SU-DHL-6 (cell line): ENCODE data around the gene CACNG4.

Experiments
- H2AFZ ChIP-seq: fragments of 200-600 bp; sonication (generic); 2 replicates; pipeline ENCODE4 v1.6.1; 2014; ENCODE audit warnings: low read depth, mild to moderate bottlenecking, moderate library complexity, mixed read lengths, antibody characterized with exemption, low read length; ENCODE audit not compliant: severe bottlenecking
- H3F3A ChIP-seq: fragments of 200-600 bp; shearing (Covaris generic); 2 replicates; pipeline ENCODE4 v1.6.0; 2016; ENCODE audit warnings: antibody characterized with exemption, mild to moderate bottlenecking; ENCODE audit not compliant: insufficient read depth
- H3K27ac ChIP-seq: fragments of 200-600 bp; sonication (generic); 2 replicates; pipeline ENCODE4 v1.5.1; 2016; ENCODE audit warnings: low read depth, mild to moderate bottlenecking, low read length, moderate library complexity, mixed read lengths
- H3K27me3 ChIP-seq: fragments of 200-600 bp; sonication (generic), shearing (Covaris generic); 2 replicates; pipeline ENCODE4 v1.6.0; 2014; ENCODE audit warnings: mild to moderate bottlenecking, low read length
- H3K36me3 ChIP-seq: fragments of 200-600 bp; sonication (generic); 2 replicates; pipeline ENCODE4 v1.6.1; 2014; ENCODE audit warnings: mild to moderate bottlenecking, low read length, mixed read lengths
- H3K4me2 ChIP-seq: fragments of 300-600, 200-600 bp; shearing (Covaris generic), sonication (generic); 2 replicates; pipeline ENCODE4 v1.6.0; 2014; ENCODE audit warnings: low read length, low read depth, mild to moderate bottlenecking; ENCODE audit not compliant: poor library complexity, severe bottlenecking
- H3K4me3 ChIP-seq: fragments of 200-600 bp; sonication (generic); 2 replicates; pipeline ENCODE4 v1.5.1; 2014; ENCODE audit warnings: antibody characterized with exemption, low read length, mild to moderate bottlenecking, mixed read lengths; ENCODE audit not compliant: insufficient read depth, poor library complexity, severe bottlenecking
- H3K79me2 ChIP-seq: fragments of 200-600 bp; sonication (generic); 2 replicates; pipeline ENCODE4 v1.6.1; 2014; ENCODE audit warnings: mild to moderate bottlenecking, low read length, moderate library complexity; ENCODE audit not compliant: insufficient read depth
- H3K9ac ChIP-seq: fragments of 200-600 bp; sonication (generic); 2 replicates; pipeline ENCODE4 v1.7.0; 2014; ENCODE audit warnings: mild to moderate bottlenecking, low read length
- H3K9me2 ChIP-seq: fragments of 200-600 bp; sonication (generic); replicated peaks from 2 replicates; pipeline ENCODE4 v1.6.1; 2014; ENCODE audit warnings: low read length; ENCODE audit not compliant: insufficient read depth
- H3K9me3 ChIP-seq: fragments of 200-600 bp; sonication (generic); 2 replicates; pipeline ENCODE4 v1.6.1; 2014; ENCODE audit warnings: low read length, mixed read lengths; ENCODE audit not compliant: insufficient read depth
- H4K20me1 ChIP-seq: fragments of 200-600 bp; sonication (generic); 2 replicates; pipeline ENCODE4 v1.6.1; 2014; ENCODE audit warnings: low read depth, mild to moderate bottlenecking, antibody characterized with exemption, low read length, moderate library complexity, mixed read lengths
- EZH2phosphoT487 ChIP-seq: fragments of 200-600 bp; sonication (generic), shearing (Covaris generic); conservative IDR thresholded peaks from 2 replicates; pipeline ENCODE4 v1.6.1; 2018; ENCODE audit warnings: mild to moderate bottlenecking, antibody characterized with exemption, low read length, moderate library complexity, mixed read lengths
- TF ChIP-seq, protein P1 (sequence below): fragments of 200-600 bp; sonication (generic); IDR thresholded peaks from one replicate; pipeline ENCODE4 v1.5.1; 2017; ENCODE audit warnings: antibody characterized with exemption, mild to moderate bottlenecking, low read length, moderate library complexity; ENCODE audit not compliant: insufficient read depth, poor library complexity, severe bottlenecking

Gene CACNG4

DNA sequence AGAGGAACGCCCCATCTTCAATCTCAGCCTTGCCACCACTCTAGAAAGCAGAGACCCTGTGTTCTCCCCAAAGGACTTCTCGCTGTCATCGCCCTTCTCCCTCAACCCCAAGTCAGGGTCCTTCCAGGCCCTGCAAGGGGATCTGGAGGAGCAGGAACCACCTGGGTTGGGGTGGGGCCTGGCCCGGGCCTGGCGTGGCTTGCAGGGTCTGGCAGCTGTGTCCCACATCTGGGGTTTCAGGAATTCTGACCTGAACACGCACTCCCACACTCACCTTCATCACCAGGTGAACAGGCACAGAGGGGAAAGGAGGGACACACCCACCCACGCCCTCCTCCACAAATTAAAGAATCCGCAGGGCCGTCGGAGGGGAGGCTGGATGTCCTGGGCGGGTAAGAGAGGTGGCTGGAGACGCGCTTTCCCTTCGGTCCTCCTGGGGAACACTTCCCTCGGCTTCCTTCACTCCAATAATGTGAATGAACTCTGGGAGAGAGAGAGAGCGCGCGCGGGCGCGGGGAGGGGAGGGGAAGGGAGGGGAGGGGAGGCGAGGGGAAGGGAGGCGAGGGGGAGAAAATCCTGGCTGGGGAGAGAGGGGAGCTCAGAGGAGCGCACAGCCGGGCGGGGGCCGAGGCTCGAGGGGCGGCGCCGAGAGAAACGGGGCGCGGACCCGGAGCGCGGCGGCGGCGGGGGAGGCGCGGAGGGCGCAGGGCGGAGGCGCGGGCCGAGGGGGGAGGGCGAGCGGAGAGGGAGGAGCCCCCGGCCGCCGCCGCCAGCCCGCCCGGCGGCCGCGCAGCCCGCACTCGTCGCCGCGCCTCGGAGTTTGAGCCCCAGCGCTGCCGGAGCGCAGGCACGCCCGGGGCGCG lies at the start of gene CACNG4:
TSS of gene CACNG4 (plus strand) at position 799 of the 863 bp plus-strand sequence. CDS start 205 bp downstream, outside the sequence.
- Histone ChIP-seq H3K27me3 (no peaks in the 10 kb centered on the region), H3K4me3 (no peak within 1 kb of the TSS), H3K9me3 (no peaks in the 10 kb centered on the region), H3K36me3 (no peaks in the 10 kb centered on the region), H3F3A (no peaks in the 10 kb centered on the region), H4K20me1 (no peaks in the 10 kb centered on the region), H3K9ac (no peak within 1 kb of the TSS), H2AFZ (no peak within 1 kb of the TSS), H3K79me2 (no peaks in the 10 kb centered on the region), H3K9me2 (no peaks in the 10 kb centered on the region), H3K4me2 (no peak within 1 kb of the TSS), H3K27ac (no peak within 1 kb of the TSS)
- TF ChIP-seq, protein P1, sequence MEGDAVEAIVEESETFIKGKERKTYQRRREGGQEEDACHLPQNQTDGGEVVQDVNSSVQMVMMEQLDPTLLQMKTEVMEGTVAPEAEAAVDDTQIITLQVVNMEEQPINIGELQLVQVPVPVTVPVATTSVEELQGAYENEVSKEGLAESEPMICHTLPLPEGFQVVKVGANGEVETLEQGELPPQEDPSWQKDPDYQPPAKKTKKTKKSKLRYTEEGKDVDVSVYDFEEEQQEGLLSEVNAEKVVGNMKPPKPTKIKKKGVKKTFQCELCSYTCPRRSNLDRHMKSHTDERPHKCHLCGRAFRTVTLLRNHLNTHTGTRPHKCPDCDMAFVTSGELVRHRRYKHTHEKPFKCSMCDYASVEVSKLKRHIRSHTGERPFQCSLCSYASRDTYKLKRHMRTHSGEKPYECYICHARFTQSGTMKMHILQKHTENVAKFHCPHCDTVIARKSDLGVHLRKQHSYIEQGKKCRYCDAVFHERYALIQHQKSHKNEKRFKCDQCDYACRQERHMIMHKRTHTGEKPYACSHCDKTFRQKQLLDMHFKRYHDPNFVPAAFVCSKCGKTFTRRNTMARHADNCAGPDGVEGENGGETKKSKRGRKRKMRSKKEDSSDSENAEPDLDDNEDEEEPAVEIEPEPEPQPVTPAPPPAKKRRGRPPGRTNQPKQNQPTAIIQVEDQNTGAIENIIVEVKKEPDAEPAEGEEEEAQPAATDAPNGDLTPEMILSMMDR, result no peak
- no peak for TF ChIP-seq EZH2phosphoT487

DNA sequence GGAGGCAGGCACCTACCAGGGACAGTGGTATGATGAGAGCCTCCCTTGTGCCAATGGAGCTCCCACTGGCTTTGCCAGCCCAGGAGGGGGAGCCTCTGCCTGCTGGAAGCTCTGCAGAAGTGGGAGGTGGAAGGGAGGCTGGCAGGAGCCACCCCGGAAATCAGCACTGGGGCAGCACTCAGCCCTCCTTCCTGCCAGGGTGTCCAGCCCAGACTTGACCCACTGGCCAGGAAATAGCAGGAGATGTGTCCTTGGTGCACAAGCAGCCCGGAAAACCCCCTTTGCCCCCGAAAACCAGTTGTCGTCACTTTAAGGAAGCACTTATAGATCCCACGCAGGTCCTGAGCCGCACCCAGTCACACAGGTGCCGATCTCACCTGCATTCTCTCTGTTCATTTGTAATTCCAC lies 49.3 kb upstream of the CACNG4 start:
- Histone ChIP-seq H3K4me3 (no peak overlapping the region), H3K36me3 (no peaks in the 10 kb centered on the region), H3K9me2 (no peaks in the 10 kb centered on the region), H3K4me2 (no peak overlapping the region), H3F3A (no peaks in the 10 kb centered on the region), H2AFZ (no peak overlapping the region), H3K9ac (no peak overlapping the region), H3K27me3 (no peaks in the 10 kb centered on the region), H4K20me1 (no peaks in the 10 kb centered on the region), H3K9me3 (no peaks in the 10 kb centered on the region), H3K27ac (no peak overlapping the region), H3K79me2 (no peaks in the 10 kb centered on the region)
- TF ChIP-seq, protein P1, result no peak
- no peak for TF ChIP-seq EZH2phosphoT487

DNA sequence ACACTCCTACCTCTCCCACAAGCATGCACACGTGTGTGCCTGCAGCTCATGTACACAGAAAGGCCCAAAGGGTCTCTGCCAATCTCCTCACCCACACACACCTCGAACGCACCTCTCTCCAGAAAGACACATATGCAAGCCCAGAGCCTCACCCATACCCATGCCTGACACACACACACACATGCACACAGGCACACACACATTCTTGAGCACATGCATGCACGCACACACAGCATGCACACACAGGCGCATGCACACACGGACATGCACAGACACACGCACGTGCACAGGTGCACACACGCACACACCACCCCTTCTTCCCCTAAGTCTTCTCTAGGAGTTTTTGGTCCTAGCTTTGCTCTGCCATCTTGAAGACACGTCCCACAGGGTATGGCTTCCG lies 48.7 kb upstream of the CACNG4 start:
- Histone ChIP-seq H3K36me3 (no peaks in the 10 kb centered on the region), H3K27me3 (no peaks in the 10 kb centered on the region), H2AFZ (no peak overlapping the region), H3K4me3 (no peak overlapping the region), H3K27ac (no peak overlapping the region), H3K9ac (no peak overlapping the region), H3K79me2 (no peaks in the 10 kb centered on the region), H3K9me3 (no peaks in the 10 kb centered on the region), H4K20me1 (no peaks in the 10 kb centered on the region), H3K4me2 (no peak overlapping the region), H3F3A (no peaks in the 10 kb centered on the region), H3K9me2 (no peaks in the 10 kb centered on the region)
- TF ChIP-seq, protein P1, result no peak
- no peak for TF ChIP-seq EZH2phosphoT487
